SU-DHL-6 (cell line): ENCODE data around the gene CLCN4.

Experiments
- H2AFZ ChIP-seq: fragments of 200-600 bp; sonication (generic); 2 replicates; pipeline ENCODE4 v1.6.1; 2014; ENCODE audit warnings: low read depth, mild to moderate bottlenecking, moderate library complexity, mixed read lengths, antibody characterized with exemption, low read length; ENCODE audit not compliant: severe bottlenecking
- H3F3A ChIP-seq: fragments of 200-600 bp; shearing (Covaris generic); 2 replicates; pipeline ENCODE4 v1.6.0; 2016; ENCODE audit warnings: antibody characterized with exemption, mild to moderate bottlenecking; ENCODE audit not compliant: insufficient read depth
- H3K27ac ChIP-seq: fragments of 200-600 bp; sonication (generic); 2 replicates; pipeline ENCODE4 v1.5.1; 2016; ENCODE audit warnings: low read depth, mild to moderate bottlenecking, low read length, moderate library complexity, mixed read lengths
- H3K27me3 ChIP-seq: fragments of 200-600 bp; sonication (generic), shearing (Covaris generic); 2 replicates; pipeline ENCODE4 v1.6.0; 2014; ENCODE audit warnings: mild to moderate bottlenecking, low read length
- H3K36me3 ChIP-seq: fragments of 200-600 bp; sonication (generic); 2 replicates; pipeline ENCODE4 v1.6.1; 2014; ENCODE audit warnings: mild to moderate bottlenecking, low read length, mixed read lengths
- H3K4me2 ChIP-seq: fragments of 300-600, 200-600 bp; shearing (Covaris generic), sonication (generic); 2 replicates; pipeline ENCODE4 v1.6.0; 2014; ENCODE audit warnings: low read length, low read depth, mild to moderate bottlenecking; ENCODE audit not compliant: poor library complexity, severe bottlenecking
- H3K4me3 ChIP-seq: fragments of 200-600 bp; sonication (generic); 2 replicates; pipeline ENCODE4 v1.5.1; 2014; ENCODE audit warnings: antibody characterized with exemption, low read length, mild to moderate bottlenecking, mixed read lengths; ENCODE audit not compliant: insufficient read depth, poor library complexity, severe bottlenecking
- H3K79me2 ChIP-seq: fragments of 200-600 bp; sonication (generic); 2 replicates; pipeline ENCODE4 v1.6.1; 2014; ENCODE audit warnings: mild to moderate bottlenecking, low read length, moderate library complexity; ENCODE audit not compliant: insufficient read depth
- H3K9ac ChIP-seq: fragments of 200-600 bp; sonication (generic); 2 replicates; pipeline ENCODE4 v1.7.0; 2014; ENCODE audit warnings: mild to moderate bottlenecking, low read length
- H3K9me2 ChIP-seq: fragments of 200-600 bp; sonication (generic); replicated peaks from 2 replicates; pipeline ENCODE4 v1.6.1; 2014; ENCODE audit warnings: low read length; ENCODE audit not compliant: insufficient read depth
- H3K9me3 ChIP-seq: fragments of 200-600 bp; sonication (generic); 2 replicates; pipeline ENCODE4 v1.6.1; 2014; ENCODE audit warnings: low read length, mixed read lengths; ENCODE audit not compliant: insufficient read depth
- H4K20me1 ChIP-seq: fragments of 200-600 bp; sonication (generic); 2 replicates; pipeline ENCODE4 v1.6.1; 2014; ENCODE audit warnings: low read depth, mild to moderate bottlenecking, antibody characterized with exemption, low read length, moderate library complexity, mixed read lengths
- CTCF ChIP-seq: fragments of 200-600 bp; sonication (generic); IDR thresholded peaks from one replicate; pipeline ENCODE4 v1.5.1; 2017; ENCODE audit warnings: antibody characterized with exemption, mild to moderate bottlenecking, low read length, moderate library complexity; ENCODE audit not compliant: insufficient read depth, poor library complexity, severe bottlenecking
- EZH2phosphoT487 ChIP-seq: fragments of 200-600 bp; sonication (generic), shearing (Covaris generic); conservative IDR thresholded peaks from 2 replicates; pipeline ENCODE4 v1.6.1; 2018; ENCODE audit warnings: mild to moderate bottlenecking, antibody characterized with exemption, low read length, moderate library complexity, mixed read lengths

CLCN4 gene

GRCh38 chrX:10203617-10204016 is 46.8 kb downstream of the CLCN4 start:
- no peak for TF ChIP-seq EZH2phosphoT487
- no peak for TF ChIP-seq CTCF
- no peak overlapping the region for H3K27ac ChIP-seq

GRCh38 chrX:10206317-10206716 is 49.5 kb downstream of the CLCN4 start:
- Histone ChIP-seq H3K79me2 (no peaks in the 10 kb centered on the region), H3K9me2 (no peaks in the 10 kb centered on the region), H4K20me1 (no peaks in the 10 kb centered on the region), H3K4me3 (no peak overlapping the region), H3K9ac (no peak overlapping the region), H3K9me3 (no peaks in the 10 kb centered on the region), H3K27ac (no peak overlapping the region), H3K36me3 (no peaks in the 10 kb centered on the region), H3F3A (no peaks in the 10 kb centered on the region), H3K27me3 (no peaks in the 10 kb centered on the region), H2AFZ (no peak overlapping the region), H3K4me2 (no peak overlapping the region)
- TF ChIP-seq EZH2phosphoT487 (no peak), CTCF (no peak)

More at GRCh38 chrX:10203617-10204016, 46.8 kb downstream of the CLCN4 start:
- no peaks in the 10 kb centered on the region for H3K27me3 ChIP-seq
- H4K20me1 ChIP-seq: no peaks in the 10 kb centered on the region
- no peaks in the 10 kb centered on the region for H3K79me2 ChIP-seq
- H3K36me3 ChIP-seq: no peaks in the 10 kb centered on the region
- H3K9me3 ChIP-seq: no peaks in the 10 kb centered on the region
- H3K4me3 ChIP-seq: no peak overlapping the region
- no peaks in the 10 kb centered on the region for H3K9me2 ChIP-seq
- no peak overlapping the region for H2AFZ ChIP-seq
- H3F3A ChIP-seq: no peaks in the 10 kb centered on the region
- H3K4me2 ChIP-seq: no peak overlapping the region
- H3K9ac ChIP-seq: no peak overlapping the region

GRCh38 chrX:10208281-10208856 is 51.6 kb downstream of the CLCN4 start:
- Histone ChIP-seq H3K36me3 (no peaks in the 10 kb centered on the region), H3K9me3 (no peaks in the 10 kb centered on the region), H3K9ac (no peak overlapping the region), H3K4me2 (no peak overlapping the region), H4K20me1 (no peaks in the 10 kb centered on the region), H3K27me3 (no peaks in the 10 kb centered on the region), H3K79me2 (no peaks in the 10 kb centered on the region), H3K9me2 (no peaks in the 10 kb centered on the region), H3K4me3 (no peak overlapping the region), H3K27ac (no peak overlapping the region), H2AFZ (no peak overlapping the region), H3F3A (no peaks in the 10 kb centered on the region)
- no peak for TF ChIP-seq CTCF
- no peak for TF ChIP-seq EZH2phosphoT487
